ENCODE data around the gene ROR1. TPM values are rescaled to one million over a fixed set of nuclear protein-coding genes. Genes with fewer than 3 reads are reported as not detected.

Gene ROR1
- total and polyA plus RNA-seq, 3 donors from 2014 or later, result 3.3 to 5.1 (median 4.6) TPM

GRCh38 chr1:63955370-63956145 lies 181.7 kb downstream of the ROR1 start:
- no peak for TF ChIP-seq POLR2A (IDR thresholded peaks at IDR 0.05)
- no peak for TF ChIP-seq CTCF (IDR thresholded peaks at IDR 0.05)
- Histone ChIP-seq H3K36me3 (ENCODE audit: low read depth, missing control alignments) (no peaks in the 10 kb centered on the region), H3K27me3 (no peaks in the 10 kb centered on the region), H3K4me1 (no peaks in the 10 kb centered on the region), H3K4me3 (no peak overlapping the region), H3K9me3 (no peaks in the 10 kb centered on the region), H3K27ac (no peak overlapping the region)
- no peak for DNase-seq
- intact Hi-C loops (cut with DNase I; ENCODE audit: low total_unique reads), result no loop called here
- 55 to 63% methylated on average over 6 to 8 of the region's 8 CpGs for WGBS, 2 donors

- Histone ChIP-seq H3K4me1 (no peaks in the 10 kb centered on the region), H3K27me3 (no peaks in the 10 kb centered on the region), H3K4me3 (no peak overlapping the region), H3K9me3 (no peaks in the 10 kb centered on the region), H3K36me3 (ENCODE audit: low read depth, missing control alignments) (no peaks in the 10 kb centered on the region), H3K27ac (no peak overlapping the region)
- intact Hi-C loops (cut with DNase I; ENCODE audit: low total_unique reads), result no loop called here
- no peak for DNase-seq
- TF ChIP-seq POLR2A (IDR thresholded peaks at IDR 0.05), result no peak
- TF ChIP-seq CTCF (IDR thresholded peaks at IDR 0.05), result no peak
- 88 to 92% methylated on average over 2 of the region's 2 CpGs for WGBS, 2 donors
These were observed 184.7 kb downstream of the ROR1 start for GRCh38 chr1:63958556-63958955.

GRCh38 chr1:63960326-63960725 lies 186.5 kb downstream of the ROR1 start:
- H3K4me1 ChIP-seq, result no peaks in the 10 kb centered on the region
- TF ChIP-seq CTCF (IDR thresholded peaks at IDR 0.05) (no peak), POLR2A (IDR thresholded peaks at IDR 0.05) (no peak)
- no peaks in the 10 kb centered on the region for H3K27me3 ChIP-seq
- 79 to 86% methylated on average over 5 of the region's 5 CpGs for WGBS, 2 donors
- H3K4me3 ChIP-seq, result no peak overlapping the region
- H3K9me3 ChIP-seq, result no peaks in the 10 kb centered on the region
- intact Hi-C loops (cut with DNase I; ENCODE audit: low total_unique reads), result no loop called here
- H3K36me3 ChIP-seq (ENCODE audit: low read depth, missing control alignments), result no peaks in the 10 kb centered on the region
- H3K27ac ChIP-seq, result no peak overlapping the region
- no peak for DNase-seq

GRCh38 chr1:63966016-63966415 lies 192.2 kb downstream of the ROR1 start:
- no peak for DNase-seq
- H3K4me1 ChIP-seq, result no peaks in the 10 kb centered on the region
- H3K9me3 ChIP-seq, result no peaks in the 10 kb centered on the region
- H3K27me3 ChIP-seq, result no peaks in the 10 kb centered on the region
- 89% methylated on average over 12 of the region's 12 CpGs for WGBS, 2 donors
- no peak overlapping the region for H3K4me3 ChIP-seq
- intact Hi-C loops (cut with DNase I; ENCODE audit: low total_unique reads), result no loop called here
- H3K36me3 ChIP-seq (ENCODE audit: low read depth, missing control alignments), result no peaks in the 10 kb centered on the region
- TF ChIP-seq CTCF (IDR thresholded peaks at IDR 0.05), result no peak
- TF ChIP-seq POLR2A (IDR thresholded peaks at IDR 0.05), result no peak
- no peak overlapping the region for H3K27ac ChIP-seq

GRCh38 chr1:63967901-63968300 lies 194.1 kb downstream of the ROR1 start:
- H3K36me3 ChIP-seq (ENCODE audit: low read depth, missing control alignments), result no peaks in the 10 kb centered on the region
- no peak for DNase-seq

More at GRCh38 chr1:63967901-63968300, 194.1 kb downstream of the ROR1 start:
- no peak overlapping the region for H3K4me3 ChIP-seq
- no peaks in the 10 kb centered on the region for H3K4me1 ChIP-seq
- H3K9me3 ChIP-seq, result no peaks in the 10 kb centered on the region
- TF ChIP-seq POLR2A (IDR thresholded peaks at IDR 0.05), result no peak
- TF ChIP-seq CTCF (IDR thresholded peaks at IDR 0.05), result no peak
- intact Hi-C loops (cut with DNase I; ENCODE audit: low total_unique reads), result no loop called here
- H3K27ac ChIP-seq, result no peak overlapping the region
- H3K27me3 ChIP-seq, result no peaks in the 10 kb centered on the region
- WGBS, 2 donors, result 87% methylated on average over 3 of the region's 3 CpGs

Measured in testis (tissue), 3 donors.